CD4-positive, alpha-beta T cell treated with Interleukin-4 for 1 hour (primary cell): Measurements from ENCODE around the gene TCP11.
"Not testable (repeated sequence)": the region's sequence is repeated elsewhere in the genome, so short reads cannot be mapped to it uniquely, and the experiment has no call there.

Experiments used
- DNase-seq, 2 donors: peaks; one replicate each; pipeline ENCODE4 v3.0.0-alpha.2; 2020 to 2022

Gene TCP11

DNA sequence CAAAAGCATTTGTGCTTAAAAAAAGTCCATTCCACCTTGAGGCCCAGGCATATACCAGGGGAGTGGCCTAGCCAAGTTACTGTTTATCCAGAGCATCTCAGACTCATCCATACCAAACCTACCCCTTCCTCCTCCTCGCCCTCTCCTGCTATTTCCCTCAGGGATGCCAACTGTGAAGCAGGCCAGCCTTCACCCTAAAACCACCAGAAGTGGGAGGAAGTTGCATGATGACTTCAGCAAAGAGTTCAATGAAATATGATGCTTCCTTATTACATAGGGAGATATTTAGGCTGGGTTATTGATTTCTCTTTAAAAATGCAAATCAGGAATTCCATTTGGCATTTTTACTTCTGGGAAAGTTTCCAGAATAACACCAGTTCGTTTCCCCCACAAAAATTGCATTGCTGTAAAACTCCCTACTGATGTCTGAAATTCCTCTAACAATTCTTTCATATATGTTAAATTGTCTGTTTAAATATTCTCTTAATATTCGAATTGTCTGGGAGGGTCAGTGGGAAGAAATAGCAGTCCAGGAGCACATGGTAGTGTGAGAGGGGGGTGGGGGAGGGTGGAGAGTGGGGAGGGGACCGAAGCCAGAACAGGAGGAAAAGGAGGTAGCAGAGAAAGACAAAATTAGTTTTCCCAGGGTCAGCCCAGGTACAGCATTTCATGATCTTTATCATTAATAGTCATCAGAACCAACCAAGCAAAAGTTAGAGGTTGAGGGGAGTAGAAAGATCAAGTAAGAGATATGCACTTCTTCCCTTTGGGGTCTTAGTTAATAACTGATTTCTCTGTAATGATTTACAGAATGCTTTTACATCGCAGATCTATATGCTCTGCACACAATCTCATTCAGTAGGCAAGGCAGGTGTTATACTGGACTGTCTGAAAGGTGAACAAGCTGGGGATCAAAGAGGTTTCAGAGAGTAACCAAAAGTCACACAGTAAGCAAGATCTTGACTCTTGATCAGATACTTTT lies 1.7 kb upstream of the TCP11 start:
- DNase-seq: no peak

DNA sequence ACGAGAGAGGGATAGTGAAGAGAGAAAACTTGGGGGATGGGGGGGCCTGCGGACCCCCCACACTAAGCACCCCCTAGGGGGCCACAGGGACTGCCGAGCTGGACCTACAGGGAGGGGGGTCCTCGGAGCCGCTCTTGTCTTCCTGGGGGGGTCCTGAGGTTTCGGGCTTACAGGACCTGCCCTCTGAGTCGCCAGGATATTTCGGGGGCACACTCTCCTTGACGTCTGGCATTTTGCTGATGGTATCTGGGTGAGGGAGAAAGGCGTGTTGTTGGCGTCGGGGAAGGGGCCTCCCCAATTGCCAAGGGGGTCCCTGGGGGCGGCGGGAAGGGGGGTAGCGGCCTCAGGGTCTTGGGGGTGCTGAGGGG lies 516 bp downstream of the TCP11 start:
- no peak for DNase-seq

DNA sequence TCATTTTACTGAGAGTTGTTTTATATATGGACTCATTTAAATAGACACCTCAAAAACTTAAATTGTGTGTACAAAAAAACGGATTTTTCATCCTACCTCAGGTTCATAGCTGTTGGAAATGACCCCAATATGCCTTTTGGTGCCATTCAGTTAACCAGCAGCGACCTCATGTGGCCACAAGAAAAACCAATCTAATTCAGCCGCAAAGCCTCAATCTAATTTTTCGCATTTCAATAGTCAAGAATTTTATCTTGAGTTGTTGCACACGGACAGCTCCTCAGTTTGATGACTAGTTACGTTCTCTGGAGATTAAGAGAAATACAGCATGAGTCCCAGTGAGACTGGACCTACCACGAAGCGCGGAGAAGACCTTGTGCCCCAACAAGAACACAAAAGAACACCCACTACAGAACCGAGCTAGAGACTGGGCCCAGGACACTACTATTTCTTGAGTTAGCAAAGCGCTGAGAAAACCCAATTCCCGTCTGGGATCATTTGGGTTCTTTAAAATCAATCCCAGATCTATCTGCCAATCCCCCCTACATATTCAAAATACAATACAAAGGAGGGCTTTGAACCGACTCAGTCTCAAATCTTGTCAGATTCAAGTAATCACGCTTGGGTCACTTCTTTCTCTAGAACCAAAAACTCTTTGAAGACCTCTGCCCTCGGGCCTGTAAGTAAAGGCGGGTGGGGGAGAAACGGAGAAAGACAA lies 1.1 kb downstream of the TCP11 start:
- DNase-seq: peak; percentile 51 to 64

DNA sequence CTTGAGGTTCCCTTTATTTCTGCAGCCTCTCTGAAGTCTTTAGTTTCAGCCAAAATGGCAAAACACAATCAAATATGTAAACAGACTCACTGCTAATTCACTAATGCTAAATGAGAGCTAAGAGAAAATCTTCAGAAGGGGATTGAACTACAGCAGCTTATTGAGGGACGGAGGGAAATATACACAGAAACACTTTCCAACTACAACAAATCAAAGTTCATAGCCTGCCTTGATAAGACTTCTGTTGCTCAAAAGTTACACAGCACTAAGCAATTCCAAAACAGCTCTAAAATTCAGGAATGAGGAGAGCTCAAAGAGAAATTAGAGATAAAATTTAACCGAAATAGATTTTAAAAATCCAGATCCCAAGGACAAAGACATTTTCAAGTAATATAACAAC lies 1.7 kb downstream of the TCP11 start:
- no peak for DNase-seq

DNA sequence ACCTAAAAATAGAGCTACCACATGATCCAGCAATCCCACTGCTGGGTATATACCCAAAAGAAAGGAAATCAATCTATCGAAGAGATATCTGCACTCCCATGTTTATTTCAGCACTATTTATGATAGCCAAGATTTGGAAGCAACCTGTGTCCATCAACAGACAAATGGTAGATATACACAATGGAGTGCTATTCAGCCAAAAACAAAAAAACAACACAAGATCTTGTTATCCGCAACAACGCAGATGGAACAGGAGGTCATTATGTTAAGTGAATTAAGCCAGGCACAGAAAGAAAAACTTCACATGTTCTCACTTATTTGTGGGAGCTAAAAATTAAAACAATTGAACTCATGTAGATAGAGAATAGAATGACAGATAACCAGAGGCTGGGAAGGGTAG lies 2.9 kb downstream of the TCP11 start:
- DNase-seq: not testable (repeated sequence)

DNA sequence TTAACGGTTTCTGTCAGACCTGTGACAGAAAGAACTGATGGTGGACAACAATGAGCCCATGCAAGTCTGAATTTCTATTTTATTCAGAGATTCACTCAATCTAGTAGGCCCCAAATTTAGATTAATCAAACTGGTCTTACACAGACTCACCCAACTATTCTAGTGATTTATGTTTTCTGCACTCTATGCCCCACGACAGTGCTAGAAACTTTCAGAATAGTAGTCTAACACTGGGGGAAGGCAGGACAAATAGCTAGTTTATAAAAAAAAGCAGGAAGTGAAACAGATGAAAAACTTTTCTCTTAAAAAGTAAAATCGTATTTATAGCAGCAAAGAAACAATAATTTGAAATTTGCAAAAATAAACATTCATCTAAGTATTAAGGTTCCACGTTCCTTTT lies 5.0 kb downstream of the TCP11 start:
- no peak for DNase-seq

DNA sequence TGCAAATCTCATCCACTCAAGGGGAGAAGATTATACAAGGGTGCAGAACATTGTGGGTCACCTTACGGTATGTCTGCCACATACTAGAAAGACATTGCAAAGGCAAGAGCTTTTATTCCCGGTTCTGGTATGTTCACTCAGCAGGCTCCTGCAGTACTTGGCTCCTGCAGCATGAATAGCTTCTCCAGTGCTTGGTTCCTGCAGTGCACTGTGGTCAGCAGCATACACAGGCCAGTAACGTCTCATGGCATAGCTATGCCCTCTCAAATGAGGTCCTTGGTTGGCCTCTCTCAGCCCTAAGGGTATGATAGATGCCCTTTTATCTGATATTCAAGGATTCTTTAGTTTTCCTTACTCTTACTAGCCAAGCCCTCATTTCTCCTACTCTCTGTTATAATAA lies 12.6 kb downstream of the TCP11 start:
- DNase-seq: no peak

DNA sequence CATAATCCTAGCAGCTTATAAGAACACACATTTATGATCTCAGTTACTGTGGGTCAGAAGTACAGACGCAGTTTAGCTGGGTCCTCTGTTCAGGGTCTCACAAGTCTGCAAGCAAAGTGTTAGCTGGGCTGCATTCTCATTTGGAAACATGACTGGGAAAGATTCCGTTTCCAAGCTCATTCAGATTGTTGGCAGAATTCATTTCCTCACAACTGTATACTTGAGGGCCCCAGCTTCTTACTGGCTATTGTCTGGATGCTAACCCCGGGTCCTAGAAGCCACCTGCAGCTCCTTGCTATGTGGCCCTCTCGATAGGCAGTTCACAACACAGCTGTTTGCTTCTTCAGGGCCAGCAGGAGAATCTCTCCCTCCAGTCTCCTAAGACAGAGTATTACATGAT lies 13.1 kb downstream of the TCP11 start:
- no peak for DNase-seq

DNA sequence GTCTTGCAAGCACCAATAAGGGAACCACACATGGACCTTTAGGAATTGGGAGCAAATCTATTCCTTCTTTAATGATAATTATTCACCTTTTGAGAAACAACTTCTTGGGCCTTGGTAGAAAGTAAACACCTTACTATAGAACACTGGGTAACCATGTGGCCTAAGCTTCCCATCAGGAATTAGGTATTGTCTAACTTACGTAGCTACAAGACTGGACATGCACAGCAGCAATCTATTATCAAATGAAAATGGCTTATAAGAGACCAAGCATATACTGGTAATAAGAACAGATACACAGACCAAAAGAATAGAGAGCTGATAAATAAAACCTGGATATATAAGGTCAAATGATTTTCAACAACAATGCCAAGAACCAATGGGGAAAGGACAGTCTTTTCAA lies 16.8 kb downstream of the TCP11 start:
- no peak for DNase-seq

DNA sequence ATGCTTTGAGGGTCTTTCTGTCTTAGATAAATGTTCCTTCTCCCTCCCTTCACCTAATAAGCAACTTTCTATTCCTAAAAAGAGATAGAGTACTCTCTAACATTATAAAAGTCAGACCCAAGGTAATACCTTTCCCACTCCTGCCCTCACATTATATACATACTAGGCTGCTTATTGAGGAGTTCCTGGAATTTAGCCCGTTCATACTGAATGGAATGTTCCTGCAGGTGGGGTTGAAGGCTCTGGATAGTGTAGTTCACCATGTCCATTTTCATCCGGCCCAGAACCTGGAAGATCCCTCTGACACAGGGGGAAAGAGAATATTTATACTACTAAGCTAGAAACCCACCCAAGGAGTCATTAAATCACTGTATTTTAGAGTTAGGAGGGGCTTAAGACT lies 20.4 kb downstream of the TCP11 start:
- no peak for DNase-seq

DNA sequence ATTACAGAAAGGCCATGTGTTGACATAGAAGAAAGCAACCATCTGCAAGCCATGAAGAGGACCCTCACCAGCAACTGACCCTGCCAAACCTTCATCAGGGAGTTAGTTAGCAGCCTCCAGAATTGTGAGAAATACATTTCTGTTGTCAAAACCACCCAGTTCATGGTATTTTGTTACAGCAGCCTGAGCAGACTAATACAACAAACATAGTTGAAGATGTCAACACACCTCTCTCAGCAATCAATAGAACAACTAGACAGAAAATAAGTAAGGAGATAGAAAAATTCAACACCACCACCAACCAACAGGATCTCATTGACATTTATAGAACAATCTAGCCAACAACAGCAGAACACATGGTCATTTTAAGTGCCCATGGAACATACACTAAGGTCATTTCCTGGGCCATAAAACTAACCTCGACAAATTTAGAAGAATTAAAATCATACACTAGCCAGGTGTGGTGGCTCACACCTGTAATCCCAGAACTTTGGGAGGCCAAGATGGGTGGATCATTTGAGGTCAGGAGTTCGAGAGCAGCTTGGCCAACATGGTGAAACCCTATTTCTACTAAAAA lies 32.7 kb downstream of the TCP11 start:
- DNase-seq: no peak

DNA sequence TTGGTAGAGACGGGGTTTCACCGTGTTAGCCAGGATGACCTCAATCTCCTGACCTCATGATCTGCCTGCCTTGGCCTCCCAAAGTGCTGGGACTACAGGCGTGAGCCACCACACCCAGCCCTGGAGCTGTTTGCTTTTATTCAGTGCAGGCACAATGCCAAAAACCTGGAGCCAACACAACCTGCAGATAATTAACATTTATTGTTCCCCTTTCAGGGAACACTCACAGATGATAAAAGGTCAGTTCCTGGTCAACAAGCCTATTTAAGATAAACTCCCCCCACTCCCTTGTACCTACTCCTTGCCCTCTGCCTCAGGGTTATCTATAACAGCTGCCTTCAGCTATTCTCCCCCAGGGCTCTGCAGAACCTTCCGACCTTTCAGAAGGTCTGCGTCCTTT lies 33.4 kb downstream of the TCP11 start:
- DNase-seq: not testable (repeated sequence)

DNA sequence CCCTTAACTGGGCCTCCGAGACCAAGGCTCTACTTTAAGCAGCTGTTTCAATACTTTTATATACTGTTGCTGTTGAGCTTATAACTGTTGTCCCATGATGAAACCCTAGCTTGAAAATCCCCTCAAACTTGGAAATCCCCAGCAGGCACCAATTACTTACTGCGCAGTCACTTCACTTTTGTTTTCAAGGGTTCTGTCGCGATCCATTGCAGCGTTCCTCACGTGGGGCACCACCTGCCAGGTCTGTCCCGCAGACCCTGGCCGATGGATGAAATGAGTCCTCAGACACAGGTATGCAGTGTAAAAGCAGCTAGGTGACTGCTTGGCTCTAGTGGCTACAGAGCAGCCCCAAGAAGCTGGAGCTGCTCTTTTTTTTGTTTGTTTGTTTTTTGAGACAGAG lies 33.9 kb downstream of the TCP11 start:
- not testable (repeated sequence) for DNase-seq

DNA sequence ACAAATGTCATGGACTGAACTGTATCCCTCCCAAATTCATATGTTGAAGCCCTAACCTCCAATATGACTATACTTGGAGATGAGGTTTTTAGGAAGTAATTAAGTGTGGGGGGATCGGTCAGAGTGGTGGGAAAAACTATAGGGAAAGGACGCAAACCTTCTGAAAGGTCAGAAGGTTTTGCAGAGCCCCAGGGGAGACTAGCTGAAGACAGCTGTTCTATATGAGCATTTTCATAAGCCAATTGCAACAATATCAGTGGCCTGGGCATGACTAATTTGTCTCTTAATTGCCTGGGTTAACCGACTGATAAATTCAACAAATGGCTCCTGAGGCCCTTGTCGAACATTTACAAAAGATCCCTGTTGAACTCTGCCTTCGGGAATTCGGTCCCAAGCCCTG lies 35.1 kb downstream of the TCP11 start:
- DNase-seq: not testable (repeated sequence)

DNA sequence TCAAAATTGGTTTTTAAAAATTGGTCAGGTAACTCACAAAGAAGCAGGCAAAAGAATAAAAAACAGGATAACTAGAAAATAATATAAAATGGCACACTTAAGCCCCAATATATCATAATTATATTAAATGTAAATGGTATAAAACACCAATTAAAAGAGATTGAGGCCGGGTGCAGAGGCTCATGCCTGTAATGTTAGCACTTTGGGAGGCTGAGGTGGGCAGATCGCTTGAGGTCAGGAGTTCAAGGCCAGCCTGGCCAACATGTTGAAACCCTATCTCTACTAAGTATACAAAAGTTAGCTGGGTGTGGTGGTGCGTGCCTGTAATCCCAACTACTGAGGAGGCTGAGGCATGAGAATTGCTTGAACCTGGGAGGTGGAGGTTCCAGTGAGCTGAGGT lies 36.1 kb downstream of the TCP11 start:
- DNase-seq: no peak

DNA sequence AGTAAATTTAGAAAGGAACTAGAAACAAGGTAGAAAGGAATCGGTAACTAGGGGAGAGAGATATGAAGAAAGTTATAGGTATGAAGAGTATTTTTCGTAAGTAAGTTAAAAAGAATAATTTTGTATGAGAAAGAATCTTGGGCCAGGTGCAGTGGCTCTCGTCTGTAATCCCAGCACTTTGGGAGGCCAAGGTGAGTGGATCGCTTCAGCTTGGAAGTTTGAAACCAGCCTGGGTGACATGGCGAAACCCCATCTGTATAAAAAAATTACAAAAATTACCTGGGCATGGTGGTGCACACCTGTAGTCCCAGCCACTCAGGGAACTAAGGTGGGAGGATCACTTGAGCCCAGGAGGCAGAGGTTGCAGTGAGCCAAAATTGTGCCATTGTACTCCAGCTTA lies 42.0 kb downstream of the TCP11 start:
- DNase-seq: no peak

DNA sequence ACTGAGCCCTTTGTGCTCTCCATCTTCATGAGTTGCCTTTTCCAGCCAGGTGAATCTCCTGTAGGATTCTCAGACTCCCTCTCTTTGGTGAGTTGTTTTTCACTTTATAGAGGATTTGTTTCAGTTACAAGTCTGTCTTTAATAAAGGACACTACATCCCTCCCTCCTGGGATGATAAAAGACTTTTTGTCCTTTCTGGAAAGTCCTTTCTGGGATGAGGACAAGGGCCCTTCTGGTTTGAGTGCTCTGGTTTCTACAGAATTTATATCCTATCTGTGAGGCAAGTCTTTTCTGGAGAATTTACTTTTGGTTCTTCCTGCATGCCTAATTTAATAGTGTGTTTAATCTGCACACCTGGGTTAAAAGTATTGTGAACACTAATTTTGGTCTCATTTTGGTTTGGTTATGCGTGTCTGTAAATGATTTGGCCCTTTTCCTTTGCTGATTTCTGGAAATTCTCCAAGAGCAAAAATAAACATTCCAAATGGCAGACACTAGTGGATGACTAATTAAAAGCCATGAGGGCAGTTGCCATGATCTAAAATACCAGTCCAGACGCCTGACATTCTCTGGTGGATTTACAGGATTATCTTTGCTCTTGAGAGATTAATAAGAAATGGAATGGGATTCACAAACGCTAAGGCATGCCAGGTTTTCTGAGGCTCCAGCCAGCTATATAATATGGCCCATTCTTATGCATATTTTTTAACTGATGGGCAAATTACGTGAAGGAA lies 44.8 kb downstream of the TCP11 start:
- DNase-seq: no peak

DNA sequence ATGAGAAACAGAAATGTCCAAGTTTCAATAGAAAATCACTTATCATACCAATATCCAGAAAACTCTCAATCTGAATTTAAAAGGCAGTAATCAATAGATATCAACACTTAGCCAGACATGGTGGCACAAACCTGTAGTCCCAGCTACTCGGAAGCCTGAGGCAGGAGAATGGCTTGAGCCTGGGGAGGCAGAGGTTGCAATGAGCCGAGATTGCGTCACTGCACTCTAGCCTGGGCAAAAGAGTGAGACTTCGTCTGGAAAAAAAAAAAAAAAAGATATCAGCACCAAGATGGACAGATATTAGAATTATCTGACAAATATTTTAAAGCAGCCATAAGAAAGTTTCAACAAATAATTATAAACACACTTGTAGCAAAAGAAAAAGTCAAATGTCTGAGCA lies 47.0 kb downstream of the TCP11 start:
- no peak for DNase-seq

DNA sequence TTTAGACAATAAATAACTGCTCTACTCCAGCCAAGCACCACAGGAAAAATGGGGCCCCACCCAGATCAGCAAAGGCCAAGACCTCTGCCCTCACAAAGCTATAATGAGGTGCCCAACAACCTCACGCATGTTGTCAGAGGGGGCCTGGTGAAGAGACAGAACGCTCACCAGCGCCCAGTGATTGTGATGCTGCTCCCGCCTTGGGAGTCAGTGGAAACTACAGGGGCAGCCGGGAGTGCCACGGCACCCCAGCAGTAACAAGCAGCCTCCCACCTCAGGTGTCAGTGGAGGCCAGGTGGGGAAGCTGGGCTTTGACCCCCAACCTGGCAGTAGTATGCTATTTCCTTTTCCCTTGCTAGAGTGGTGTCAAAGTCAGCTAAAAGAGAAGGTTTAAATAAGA lies 47.4 kb downstream of the TCP11 start:
- no peak for DNase-seq

DNA sequence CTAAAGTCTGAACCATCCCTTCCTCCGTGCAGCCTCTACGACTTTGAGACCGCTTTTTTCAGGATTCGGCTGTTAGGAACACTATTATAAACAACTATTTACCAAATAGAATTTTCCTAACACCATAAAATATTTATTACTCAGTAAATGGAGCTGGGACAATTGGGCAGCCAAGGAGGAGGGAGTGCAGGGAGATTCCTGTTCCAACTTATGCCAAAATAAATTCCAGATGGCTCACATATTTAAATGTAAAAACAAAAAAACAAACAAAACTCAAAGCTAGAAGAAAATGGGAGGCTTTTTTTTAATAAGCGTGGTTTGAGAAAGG lies 48.1 kb downstream of the TCP11 start:
- DNase-seq: no peak

DNA sequence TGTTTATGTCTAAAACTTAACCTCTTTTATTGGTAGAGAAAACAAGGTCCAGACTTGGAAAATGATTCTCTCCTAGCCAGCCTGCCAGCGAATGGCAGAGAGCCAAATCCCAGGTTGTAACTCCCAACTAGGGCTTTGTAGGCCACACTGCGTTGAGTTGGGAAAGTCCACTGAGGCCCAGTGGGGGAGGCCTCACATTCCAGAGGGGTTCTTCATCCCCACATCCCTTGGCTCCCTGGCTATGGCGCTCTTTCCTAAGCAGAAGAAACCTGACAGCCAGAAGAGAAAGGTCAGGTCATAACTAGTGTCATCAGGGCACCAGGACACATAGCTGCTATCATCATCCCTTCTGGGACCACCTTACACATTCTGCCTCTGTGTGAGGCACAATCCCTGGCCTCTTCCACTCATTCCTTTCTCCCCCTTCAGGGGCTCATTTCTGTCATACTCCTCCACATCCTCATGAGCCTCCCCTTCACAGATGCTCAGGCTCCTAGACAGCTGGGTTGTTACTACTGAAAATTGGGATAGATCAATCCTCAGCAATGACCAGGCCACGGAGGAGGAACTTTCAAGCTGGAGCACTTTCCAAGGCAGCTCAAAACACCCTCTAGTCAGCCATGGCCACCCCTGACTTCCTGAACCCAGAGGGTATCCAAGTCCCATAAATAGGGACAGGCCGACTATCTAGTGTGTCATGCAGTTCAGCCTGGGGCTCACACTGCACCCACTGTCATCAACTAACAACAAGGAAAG lies 48.6 kb downstream of the TCP11 start:
- no peak for DNase-seq

DNA sequence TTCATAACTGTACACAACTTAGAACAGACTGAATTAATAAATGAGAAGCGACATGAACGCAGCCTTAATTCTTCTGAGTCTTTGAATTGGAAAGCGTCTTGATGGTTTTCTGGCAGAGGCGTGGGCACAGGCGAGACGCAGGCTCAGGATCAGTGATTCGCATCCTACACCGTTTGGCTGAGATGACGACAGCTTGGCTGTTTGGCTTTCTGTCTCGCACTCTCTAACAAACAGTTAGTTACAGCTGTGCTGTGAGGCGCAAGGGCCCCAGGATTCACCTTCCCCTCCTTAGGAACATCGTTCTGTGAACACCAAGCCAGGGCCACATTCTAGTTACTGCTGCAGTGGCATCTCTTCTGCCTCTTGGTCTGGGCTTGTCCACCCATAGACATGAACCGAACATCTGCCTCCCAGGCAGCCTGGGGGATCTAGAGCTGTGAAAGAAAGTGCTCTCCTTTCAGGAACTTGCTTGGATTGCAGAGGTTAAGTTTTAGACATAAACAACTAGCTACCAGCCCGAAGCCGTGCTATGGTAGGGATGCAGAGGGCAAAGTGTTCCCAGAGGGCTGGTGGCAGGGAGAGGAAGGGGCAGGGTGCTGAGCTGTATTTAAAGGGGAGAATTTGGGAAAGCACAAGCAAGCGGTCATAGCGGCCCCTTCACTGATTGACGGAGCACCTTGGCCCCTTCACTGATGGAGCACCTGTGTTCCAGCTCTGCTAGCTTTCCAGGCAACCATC lies 49.6 kb downstream of the TCP11 start:
- DNase-seq: no peak
